ENCODE results near the gene CA5A. TPM values are rescaled to one million over a fixed set of nuclear protein-coding genes. Genes with fewer than 3 reads are reported as not detected.

CA5A gene
- total RNA-seq, 1 experiment from 2014 or later, result not detected

DNA sequence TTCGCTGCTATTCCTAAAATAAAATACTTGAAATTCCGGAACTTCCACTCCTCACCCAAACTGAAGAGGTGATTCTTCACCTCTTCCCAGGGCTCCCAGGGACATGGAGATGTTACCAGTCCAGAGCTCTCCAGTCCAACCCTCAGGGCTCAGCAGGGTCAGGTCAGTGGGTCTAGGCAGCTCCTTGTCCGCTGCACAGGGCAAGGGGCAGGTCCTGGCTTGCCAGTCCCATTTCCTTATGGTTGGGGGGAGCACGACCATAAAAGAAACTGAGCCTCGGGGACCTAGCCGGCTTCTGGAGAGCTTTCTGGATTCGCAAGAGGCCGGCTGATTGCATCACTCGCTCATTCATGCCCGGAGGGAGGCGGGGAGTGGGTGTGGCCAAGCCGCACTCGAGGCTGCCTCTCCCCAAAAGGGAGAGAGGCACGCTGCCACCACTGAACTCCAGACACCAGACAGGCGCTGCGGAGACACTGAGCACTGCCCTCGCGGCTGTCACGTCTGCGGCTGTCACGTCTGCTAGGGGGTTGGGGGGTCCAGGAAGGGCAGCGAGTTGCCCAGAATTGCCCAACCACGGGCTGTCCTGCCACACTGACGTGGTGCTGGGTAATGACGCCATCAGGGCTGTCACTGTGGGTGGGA is 82.8 kb downstream of the CA5A start (continued):
- no peak for TF ChIP-seq CTCF (IDR thresholded peaks at IDR 0.05 in 2 of 3, conservative IDR thresholded peaks at IDR 0.05 in 1 of 3; ENCODE audit: borderline replicate concordance in 1 of 3, insufficient read depth in 1 of 3, low read depth in 2 of 3, low read length in 2 of 3)
- TF ChIP-seq SP1 (IDR thresholded peaks at IDR 0.05; ENCODE audit: low read depth), result no peak
- no peak for TF ChIP-seq EGR1 (IDR thresholded peaks at IDR 0.05; ENCODE audit: low read depth)
- peak; percentile 54 for TF ChIP-seq POLR2A (IDR thresholded peaks at IDR 0.05; ENCODE audit: borderline replicate concordance, extremely low read depth, insufficient read depth, insufficient read length)
- TF ChIP-seq ZNF274 (IDR thresholded peaks at IDR 0.05; ENCODE audit: low read depth, low read length), result no peak
- TF ChIP-seq ZFX (IDR thresholded peaks at IDR 0.05), result no peak
- peak; percentile 37 for TF ChIP-seq TCF7L2 (IDR thresholded peaks at IDR 0.05; ENCODE audit: borderline replicate concordance, extremely low read depth, insufficient read depth, insufficient read length)
- no peak for TF ChIP-seq ELF1 (IDR thresholded peaks at IDR 0.05; ENCODE audit: borderline replicate concordance, low read depth)
- TF ChIP-seq ATF3 (IDR thresholded peaks at IDR 0.05), result no peak
- no peak for TF ChIP-seq YY1 (IDR thresholded peaks at IDR 0.05; ENCODE audit: extremely low read depth, insufficient replicate concordance, low read depth, low read length)
- TF ChIP-seq SIN3A (IDR thresholded peaks at IDR 0.05; ENCODE audit: low read depth), result no peak
- TF ChIP-seq SRF (IDR thresholded peaks at IDR 0.05; ENCODE audit: low read depth), result no peak
- peak; percentile 71; the same call in 1 of the 2 replicates for TF ChIP-seq POLR2AphosphoS5 (IDR thresholded peaks at IDR 0.05; ENCODE audit: low read depth, low read length)
